Muscle of arm (tissue), 12 donors: ENCODE results near the gene GPANK1. TPM values are rescaled to one million over a fixed set of nuclear protein-coding genes. Genes with fewer than 3 reads are reported as not detected.

Source experiments
- DNase-seq: peaks from one replicate; pipeline ENCODE4 v3.0.0-alpha.2; 2013
- polyA plus RNA-seq, 12 donors: library from polyadenylated mRNA; unstranded; fragments of 120-200 nt; gene quantifications; one replicate each; pipeline ENCODE4 v1.2.1, GENCODE V29; 2013; ENCODE audit not compliant: insufficient read length in 12 of 12

GPANK1 gene
- polyA plus RNA-seq, 12 donors = 12.1 to 25.8 (median 13.5) TPM; not detected in 1

GRCh38 chr6:31643818-31644454 lies 20.9 kb downstream of the GPANK1 start:
- no peak for DNase-seq

- DNase-seq = no peak
Observed at GRCh38 chr6:31642798-31643570, 21.8 kb downstream of the GPANK1 start.

- DNase-seq = no peak
Observed at GRCh38 chr6:31641370-31641769, 23.4 kb downstream of the GPANK1 start.

GRCh38 chr6:31640612-31641011 lies 24.2 kb downstream of the GPANK1 start:
- no peak for DNase-seq

- DNase-seq = no peak
Observed at GRCh38 chr6:31639449-31639861, 25.3 kb downstream of the GPANK1 start.

GRCh38 chr6:31639043-31639442 lies 25.8 kb downstream of the GPANK1 start:
- no peak for DNase-seq

- no peak for DNase-seq
Observed at GRCh38 chr6:31636698-31637596, 27.9 kb downstream of the GPANK1 start.

- no peak for DNase-seq
Observed at GRCh38 chr6:31634969-31635575, 29.7 kb downstream of the GPANK1 start.

- DNase-seq = no peak
Observed at GRCh38 chr6:31634131-31634530, 30.7 kb downstream of the GPANK1 start.

- no peak for DNase-seq
Observed at GRCh38 chr6:31633447-31633846, 31.4 kb downstream of the GPANK1 start.

- no peak for DNase-seq
Observed at GRCh38 chr6:31632279-31632946, 32.4 kb downstream of the GPANK1 start.

- DNase-seq = no peak
Observed at GRCh38 chr6:31631681-31632278, 33.0 kb downstream of the GPANK1 start.

- no peak for DNase-seq
Observed at GRCh38 chr6:31631209-31631608, 33.6 kb downstream of the GPANK1 start.

GRCh38 chr6:31630177-31630934 lies 34.4 kb downstream of the GPANK1 start:
- DNase-seq = no peak

- no peak for DNase-seq
Observed at GRCh38 chr6:31629014-31629413, 35.8 kb downstream of the GPANK1 start.

- DNase-seq = no peak
Observed at GRCh38 chr6:31627690-31628287, 37.0 kb downstream of the GPANK1 start.

GRCh38 chr6:31626952-31627351 lies 37.8 kb downstream of the GPANK1 start:
- no peak for DNase-seq

GRCh38 chr6:31624070-31624469 lies 40.7 kb downstream of the GPANK1 start:
- DNase-seq = no peak

GRCh38 chr6:31622684-31623091 lies 42.1 kb downstream of the GPANK1 start:
- DNase-seq = no peak

- DNase-seq = no peak
Observed at GRCh38 chr6:31621991-31622390, 42.8 kb downstream of the GPANK1 start.
